Measurements from ENCODE around the gene NINL.

Gene NINL

DNA sequence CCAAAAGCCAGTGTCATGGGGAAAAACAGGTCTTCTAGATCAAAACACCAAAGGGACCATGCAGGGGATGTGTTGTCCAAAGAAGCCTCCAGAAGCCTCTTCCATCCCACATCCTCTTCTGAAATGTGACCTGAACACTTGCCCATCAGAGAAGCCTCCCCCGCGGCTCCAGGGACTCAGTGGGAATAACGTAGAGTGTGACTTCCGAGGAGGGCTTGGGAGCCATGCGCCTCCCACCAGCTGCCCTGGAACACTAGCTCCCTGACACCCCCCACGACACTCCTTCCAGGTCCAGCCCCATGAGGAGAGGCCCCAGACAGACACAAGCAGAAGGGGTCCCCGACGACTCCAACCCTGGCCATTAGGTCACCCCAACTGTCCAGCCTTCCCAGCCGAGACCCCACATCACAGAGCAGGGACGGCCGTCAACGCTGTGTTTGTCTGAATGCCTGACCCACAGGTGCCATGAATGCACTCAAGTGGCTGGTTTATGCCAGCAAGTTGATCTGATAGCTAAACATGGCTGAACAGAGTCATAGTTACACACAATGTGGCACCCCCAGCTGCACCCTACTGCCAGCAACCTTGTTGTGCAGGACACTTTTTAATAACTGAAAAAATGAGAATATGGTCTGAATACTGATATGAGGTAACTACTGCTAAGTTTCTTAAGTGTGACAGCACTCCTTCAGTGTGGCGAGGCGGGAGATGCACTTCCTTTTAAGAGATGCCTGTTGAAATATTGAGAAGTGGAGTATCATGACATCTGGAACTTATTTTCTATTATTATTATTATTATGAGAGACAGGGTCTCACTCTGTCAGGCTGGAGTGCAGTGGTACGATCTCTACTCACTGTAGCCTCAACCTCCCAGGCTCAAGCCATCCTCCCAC lies 119.8 kb downstream of the NINL start:
- no peak for DNase-seq (ENCODE audit: low read depth in 2 of 2)

DNA sequence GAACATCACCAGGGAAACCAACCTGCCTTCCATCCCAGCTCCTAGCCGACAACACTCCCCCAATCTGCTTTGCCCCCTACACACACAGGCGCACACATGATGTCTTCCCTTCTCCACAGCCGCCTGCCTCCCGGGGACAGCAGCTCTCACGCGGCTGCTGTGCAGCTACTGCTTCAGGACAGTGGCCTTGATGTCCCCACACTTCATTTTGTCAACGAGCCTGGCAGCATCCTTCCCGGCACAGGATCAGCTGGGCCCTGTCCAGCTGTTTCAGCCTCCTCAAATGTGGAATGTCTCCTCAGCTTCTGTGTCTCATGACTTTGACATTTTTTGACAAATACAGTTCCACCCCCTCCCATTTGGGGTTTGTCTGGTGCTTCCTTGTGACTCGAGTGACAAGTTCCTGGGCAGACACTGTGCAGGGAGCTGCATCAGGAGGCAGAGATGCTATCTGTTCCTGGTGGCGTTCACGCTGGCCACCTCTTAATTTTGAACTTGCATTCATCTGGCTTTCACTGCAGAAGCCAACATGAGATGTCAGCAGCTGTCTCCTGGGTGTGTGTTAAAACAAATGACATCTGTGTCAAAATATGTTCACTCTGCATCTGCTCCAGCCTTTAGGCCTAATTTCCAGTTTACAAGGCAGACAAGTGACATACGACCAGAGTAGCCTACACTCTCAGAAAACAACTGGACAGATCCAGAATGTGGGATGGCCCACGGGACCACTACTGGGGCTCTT lies 120.7 kb downstream of the NINL start:
- DNase-seq (ENCODE audit: low read depth in 2 of 2) = no peak

DNA sequence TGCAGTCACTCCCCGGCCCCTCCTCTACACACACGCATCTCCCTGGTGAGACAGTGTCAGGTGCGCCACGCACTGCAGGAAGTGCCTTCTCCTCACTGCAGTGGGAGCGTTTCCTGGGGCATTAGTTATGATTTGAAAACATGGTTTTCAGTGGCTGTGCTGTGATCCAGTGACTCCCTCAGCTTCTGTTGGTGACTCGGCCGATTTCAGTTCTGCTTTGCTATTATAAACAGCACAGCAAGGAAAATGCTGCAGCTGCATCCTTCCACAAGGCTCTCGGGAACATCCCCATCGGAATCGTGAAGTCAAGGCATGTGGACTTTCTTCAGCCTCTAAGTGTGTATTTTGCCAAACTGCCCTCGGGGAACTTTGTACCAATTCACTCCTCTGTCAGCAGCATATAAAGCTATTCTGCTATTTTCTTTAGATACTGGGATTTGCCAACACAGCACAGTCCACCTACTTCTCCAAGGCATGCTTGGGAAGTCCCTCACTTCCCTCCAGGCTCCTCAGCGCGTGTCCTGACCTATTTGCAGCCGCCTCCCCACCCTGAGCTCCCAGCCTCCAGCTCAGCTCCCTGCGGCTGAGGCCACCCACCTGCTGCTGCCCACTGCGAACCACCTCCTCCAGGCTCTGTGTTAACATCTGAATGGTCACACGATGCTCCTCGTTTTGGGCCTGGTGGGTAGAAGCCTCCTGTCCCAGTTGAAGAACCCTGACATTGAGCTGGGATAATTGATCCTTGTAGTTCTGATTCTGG lies 123.4 kb downstream of the NINL start:
- DNase-seq (ENCODE audit: low read depth in 2 of 2) = no peak

DNA sequence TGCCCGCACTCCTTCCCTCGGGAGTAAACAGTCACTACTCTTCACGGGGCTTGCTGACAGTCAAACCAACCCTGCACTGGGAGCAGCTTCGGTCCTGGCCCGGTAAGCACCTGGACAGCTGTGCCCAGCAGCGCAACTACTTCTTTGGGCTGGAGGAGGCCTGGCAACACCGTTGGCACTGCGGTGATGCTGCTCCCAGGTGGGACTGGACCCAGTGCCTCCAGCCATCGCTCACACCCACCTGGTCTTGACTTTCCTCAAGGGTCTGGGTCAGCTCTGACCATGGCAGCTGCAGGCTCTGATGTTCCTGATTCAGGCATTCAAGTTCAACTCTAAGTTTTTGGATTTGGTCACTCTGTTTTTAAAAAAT lies 124.1 kb downstream of the NINL start:
- DNase-seq (ENCODE audit: low read depth in 2 of 2) = no peak

DNA sequence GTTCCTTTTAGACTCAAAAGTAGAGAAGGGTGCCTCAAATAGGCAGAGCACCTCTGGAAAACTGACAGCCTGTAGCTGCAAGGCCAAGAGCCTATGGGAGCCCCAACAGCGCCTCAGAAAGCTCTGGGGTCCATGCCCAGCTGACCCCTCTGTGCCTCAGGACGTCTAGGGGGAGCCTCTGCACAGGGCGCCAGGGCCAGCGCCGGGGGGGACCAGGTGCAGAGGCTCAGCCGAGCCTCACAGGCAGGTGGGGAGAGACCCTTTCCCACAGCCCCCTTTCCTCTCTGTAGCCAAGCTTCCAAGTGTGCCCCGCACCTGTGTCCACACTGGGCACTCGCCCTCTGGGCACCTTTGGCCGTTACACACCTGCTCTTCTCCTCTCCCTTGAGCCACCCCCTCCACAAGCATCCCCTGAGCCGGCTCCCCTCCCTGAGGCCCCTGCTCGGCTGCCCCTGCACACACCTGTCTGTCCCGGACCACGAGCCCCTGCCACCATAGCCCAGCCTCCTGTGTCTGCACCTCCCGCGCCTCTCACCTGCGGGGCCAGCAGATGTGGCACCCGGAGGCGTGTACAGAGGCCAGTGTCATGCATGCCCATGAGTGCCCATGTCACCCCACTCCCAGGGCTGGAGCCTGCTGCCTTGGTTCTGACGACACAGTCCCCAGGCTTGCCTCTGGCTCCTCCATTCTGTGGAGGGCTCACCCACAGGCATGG lies 124.6 kb downstream of the NINL start:
- no peak for DNase-seq (ENCODE audit: low read depth in 2 of 2)

DNA sequence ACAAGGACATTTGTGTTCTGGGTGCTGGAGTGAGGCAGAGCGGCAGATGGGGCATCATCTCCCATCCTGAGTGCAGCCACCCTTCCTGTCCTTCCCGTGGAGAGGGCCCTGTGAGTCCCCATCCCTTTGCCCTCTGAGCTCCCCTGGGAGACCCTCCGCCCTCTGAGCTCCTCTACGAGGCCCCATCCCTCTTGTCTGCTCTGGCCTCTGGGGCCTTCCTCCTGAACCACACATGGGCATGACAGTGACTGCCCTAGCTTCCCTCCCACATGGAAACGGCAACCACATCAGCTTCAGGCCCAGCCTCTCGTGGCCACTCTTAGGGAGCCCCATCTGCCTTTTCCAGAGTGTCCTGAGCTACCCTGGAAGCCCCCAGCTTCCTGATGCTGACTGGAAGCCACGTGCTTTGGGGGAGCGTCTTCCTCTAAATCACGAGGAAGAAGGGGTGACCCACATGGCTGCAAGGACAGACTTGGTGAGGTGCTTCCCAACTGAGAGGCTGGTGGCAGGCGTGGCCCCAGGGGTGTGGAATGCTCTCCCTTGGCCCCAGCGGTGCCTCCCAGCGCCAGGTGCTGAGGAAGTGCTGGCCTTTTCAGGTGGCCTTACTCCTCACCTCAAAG lies 125.3 kb downstream of the NINL start:
- no peak for DNase-seq (ENCODE audit: low read depth in 2 of 2)

DNA sequence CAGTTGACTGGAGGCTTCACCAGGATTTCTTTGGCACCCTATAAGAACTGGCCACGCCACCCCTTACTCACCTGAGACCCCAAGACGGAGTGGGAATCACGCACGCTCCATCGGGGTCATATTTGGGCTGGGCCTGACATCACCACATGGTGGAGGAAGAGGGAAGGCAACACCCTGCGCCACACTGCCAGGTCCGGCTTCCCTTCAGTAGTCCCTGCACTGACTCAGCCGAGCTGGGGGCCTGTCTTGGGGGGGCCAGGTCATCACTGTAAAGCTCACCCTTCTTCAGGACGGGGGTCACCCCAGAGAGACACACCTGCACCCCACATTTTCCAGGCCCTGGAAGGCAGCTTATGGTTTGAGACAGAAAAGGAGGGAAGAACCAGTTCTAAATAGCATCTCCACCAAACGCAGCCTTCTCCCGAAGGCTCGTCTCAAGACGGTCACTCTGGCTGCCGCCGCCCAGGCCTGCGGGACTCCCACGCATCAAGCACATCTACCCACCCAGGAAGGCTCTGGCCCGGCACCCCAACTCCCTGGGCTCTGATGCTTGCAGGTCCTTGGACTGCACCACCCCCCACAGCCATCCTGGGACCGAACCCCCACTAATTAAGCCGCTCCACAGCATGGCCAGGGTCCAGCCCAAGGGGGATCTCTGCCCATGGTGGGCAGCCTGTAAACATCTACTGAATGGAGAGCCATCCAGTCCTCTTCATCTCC lies 126.1 kb downstream of the NINL start:
- no peak for DNase-seq (ENCODE audit: low read depth in 2 of 2)

DNA sequence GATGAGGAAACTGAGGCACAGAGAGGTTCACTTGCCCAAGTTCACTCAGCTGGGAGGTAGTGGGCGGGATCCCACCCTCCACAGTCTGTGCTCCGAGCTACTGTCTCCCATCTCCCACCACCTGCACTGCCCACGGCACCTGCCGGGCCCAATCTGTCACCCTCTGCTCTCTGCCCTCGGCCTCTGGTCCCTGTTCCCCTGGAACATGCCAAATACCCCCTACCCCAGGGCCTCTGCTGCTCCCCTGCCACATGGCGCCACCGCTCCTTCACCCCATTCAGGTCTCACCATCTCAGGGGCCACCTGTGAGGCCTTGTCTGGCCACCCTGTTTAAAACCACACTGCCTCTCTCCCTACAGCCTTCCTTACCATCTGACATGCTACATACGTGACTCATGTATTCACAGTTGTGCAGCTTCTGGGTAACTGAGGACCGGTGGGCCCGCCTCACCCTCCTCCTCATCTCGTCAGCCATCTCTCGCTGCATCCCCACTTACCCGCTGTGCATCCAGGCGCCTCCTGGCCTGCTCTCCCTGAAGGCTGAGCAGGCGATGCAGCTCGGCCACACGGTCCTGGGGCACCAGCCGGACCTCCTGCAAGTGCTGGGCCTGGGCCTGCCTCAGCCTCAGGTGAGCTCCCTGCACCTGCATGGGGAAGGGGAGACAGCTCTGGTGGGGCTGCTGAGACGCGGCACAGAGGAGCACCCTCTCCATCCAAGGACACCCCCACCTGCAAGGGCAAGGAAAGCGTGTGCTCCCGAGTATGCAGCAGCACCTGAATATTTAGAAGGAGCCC lies 127.2 kb downstream of the NINL start:
- DNase-seq (ENCODE audit: low read depth in 2 of 2) = no peak

DNA sequence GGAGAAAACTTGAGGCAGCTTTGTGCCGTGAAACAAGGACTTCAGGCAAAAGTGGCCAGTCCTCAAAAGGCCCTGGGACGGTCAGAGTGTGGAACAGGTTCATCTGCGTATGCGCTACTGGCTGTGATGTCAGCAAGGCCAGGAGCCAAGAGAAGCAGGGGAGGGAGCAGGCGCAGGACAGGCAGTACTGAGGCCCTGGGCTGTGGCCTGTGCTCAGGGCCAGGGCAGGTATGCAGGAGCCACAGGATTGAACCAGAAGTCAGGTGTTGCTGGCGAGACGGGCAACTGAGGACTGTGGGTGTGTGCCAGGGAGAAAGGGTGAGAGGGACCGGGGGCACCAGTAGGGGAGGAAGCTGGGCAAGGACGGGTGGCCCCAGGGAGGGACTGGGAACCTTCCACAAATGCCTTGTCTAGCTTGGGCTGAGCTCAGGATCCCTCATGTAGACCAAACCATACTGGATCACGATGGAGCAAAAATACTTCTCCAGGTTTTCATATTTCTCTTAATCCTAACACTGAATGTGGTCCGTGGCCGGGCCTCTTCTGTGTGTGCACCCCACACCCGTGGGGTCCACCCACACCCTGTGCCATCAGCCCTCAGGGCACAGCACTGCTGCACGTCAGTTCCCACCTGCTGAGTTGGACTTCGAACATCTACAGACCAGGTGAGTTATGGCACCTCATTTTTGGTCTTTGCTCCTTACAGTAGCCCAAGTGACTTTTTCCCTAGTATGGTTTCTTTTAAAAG lies 131.0 kb downstream of the NINL start:
- no peak for DNase-seq (ENCODE audit: low read depth in 2 of 2)

DNA sequence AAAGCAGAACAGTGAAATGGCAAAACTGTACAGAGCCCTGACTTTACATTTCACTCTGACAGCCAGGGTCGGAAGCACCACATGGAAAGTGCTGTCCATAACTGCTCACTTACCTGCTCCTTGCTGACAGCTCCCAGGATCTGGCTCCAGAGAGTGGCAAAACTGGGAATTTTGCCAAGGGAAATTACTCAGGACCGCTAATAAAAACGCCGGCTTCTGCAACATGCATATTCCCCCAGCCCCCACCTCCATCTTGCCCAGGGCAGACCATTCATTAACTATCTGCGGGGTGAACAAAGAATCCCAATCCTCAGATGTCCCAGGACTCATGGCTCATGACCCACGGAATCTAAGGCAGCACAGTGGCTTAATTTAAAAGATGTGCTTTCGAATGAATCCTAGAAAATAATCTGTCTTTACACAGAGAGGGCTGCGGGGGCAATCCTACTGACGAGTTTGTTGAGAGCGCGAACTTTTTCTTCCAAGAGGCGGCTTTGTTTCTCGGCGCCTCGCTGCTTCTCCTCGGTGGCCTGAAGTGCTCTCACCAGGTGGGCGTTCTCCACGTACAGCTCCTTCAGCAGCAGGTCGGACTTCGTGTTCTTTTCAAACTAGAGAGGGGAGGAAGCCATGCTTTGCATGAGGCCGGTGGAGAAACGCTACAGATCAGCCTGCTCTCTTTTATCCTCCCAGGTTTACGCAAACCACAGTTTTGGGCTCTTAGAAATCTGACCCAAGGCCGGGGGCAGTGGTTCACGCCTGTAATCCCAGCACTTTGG lies 132.1 kb downstream of the NINL start:
- no peak for DNase-seq (ENCODE audit: low read depth in 2 of 2)

DNA sequence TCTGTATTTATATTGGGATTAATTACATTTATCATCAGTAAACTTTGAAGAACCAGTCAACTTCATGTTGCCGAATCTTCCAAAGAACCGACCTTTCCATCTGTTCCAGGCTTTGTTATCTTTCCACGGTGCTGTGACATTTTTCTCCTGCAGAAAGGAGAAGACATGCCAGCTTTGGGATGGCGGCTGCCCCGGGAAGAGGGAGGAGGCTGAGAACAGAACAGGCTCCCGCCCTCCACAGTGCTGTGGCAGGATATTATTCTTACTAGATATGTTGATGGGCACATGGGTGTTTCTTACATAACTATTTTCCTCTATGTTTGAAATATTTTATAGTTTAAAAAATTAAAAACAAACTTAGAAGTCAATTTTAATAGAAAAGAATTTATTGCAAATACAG lies 133.0 kb downstream of the NINL start:
- DNase-seq (ENCODE audit: low read depth in 2 of 2) = no peak

DNA sequence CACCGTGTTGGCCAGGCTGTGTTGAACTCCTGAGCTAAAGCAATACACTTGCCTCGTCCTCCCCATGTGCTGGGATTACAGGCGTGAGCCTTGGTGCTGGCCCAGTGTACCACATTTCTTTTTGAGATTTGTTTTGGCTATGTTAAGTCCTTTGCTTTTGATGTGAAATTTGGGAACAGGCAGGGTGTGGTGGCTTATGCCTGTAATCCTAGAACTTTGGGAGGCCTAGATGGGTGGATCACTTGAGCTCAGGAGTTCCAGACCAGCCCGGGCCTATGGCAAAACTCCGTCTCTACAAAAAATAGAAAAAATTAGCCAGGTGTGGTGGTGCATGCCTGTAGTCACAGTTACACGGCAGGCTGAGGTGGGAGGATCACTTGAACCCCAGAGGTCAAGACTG lies 137.7 kb downstream of the NINL start:
- no peak for DNase-seq (ENCODE audit: low read depth in 2 of 2)

DNA sequence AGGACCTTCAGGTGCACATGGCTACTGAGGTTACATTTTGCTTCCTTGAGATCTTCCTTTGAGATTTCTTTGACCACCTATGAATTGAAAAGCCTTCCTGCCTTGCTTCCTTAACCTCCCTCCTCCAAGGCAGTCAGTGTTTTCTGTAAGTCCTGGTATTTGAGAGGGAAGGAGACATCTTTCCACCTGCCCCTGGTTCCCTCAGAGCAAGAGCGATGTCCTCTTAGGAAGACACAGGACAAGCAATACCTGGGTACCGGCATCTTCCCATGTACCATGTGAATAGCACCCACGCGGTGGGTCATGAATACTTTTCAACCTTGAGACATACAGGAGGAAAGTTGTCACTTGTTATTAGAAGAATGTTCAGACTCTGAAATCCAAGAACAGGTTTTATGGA lies 140.8 kb downstream of the NINL start:
- DNase-seq (ENCODE audit: low read depth in 2 of 2) = no peak

DNA sequence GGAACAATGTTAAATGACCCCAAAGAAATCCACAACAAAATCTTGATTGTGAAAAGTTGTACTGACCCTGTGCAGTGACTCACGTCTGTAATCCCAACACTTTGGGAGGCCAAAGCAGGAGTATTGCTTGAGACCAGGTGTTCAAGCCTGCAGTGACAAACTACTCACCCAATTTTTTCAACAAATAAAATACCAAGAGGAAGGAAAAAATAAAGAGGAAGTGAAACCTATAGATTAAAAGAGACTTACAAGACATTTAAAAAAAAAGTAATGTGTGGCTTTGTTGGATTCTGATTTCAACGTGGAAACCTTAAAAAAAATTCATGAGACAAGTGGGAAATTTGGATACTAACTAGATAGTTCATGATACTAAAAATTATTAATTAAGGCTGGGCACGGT lies 146.0 kb downstream of the NINL start:
- no peak for DNase-seq (ENCODE audit: low read depth in 2 of 2)

DNA sequence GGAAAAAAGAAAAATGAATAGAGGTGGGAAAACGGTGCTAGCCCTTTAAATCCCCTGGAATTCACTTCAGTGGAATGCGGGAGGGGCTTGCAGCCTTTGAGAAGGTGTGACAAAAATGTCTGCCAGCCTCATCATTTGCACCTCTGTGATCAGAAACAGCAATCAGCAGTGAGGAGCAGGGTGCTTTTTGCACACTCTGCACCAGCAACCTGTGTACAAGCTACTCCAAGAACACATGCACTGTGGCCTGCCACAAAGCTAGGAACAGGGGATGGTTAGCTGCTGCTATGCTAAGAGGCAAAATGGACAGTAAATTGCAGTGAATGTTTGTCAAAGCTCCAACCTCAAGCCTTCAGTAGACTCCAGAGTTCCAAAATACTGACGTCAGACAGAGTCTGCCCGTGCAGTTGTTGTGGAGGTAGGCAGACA lies 148.2 kb downstream of the NINL start:
- no peak for DNase-seq (ENCODE audit: low read depth in 2 of 2)

DNA sequence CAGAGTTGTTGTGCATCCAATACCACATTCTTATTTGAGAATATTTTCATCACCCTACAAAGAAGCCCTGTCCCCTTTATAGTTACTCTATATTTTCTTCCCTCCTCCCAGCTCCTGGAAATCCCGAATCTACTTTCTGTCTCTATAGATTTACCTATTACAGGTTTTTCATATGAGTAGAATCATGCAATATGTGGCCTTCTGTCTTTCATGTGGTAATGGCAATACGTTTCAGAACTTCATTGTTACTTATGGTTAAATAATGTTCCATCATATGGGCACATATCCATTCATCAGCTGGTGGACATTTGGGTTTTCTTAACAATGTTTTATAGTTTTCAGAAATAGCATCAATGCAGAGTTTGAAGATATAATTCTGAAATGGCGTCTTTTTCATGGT lies 160.8 kb downstream of the NINL start:
- DNase-seq (ENCODE audit: low read depth in 2 of 2) = no peak

DNA sequence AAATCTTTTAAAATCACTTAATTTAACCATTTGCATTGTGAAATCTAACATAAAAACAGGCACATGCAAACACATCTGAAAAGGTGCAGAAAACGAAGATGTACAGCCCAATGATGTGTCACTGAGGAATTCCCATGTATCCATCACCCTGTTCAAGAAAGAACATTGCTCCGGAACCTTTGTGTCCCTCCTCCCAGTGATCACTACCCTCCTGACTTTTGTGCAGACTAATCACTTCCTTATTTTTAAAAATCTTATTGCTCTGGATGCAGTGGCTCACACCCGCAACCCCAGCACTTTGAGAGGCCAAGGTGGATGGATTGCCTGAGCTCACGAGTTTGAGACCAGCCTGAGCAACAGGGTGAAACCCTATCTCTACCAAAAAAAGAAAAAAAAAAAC lies 163.3 kb downstream of the NINL start:
- no peak for DNase-seq (ENCODE audit: low read depth in 2 of 2)

DNA sequence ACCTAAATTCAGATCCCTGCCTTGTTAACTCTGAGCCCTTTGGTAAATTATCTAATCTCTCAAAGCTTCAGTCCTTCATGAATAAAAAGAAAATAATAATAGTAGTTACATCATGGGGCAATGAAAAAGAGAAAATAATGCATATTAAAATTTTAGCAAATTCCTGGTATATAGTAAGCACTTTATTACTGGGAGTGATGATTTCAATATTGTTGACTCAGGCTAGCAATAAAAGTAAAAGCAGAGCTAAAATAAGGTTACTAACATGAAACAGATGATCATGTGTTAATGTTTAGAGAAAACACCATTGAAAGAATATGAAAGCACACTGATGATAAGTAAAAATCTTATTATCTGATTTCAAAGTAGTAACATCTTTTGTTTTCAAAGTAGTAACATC lies 164.2 kb downstream of the NINL start:
- DNase-seq (ENCODE audit: low read depth in 2 of 2) = no peak

Measured in activated CD8-positive, alpha-beta memory T cell treated with anti-CD3 and anti-CD28 coated beads for 4 hours (primary cell).